Naive thymus-derived CD4-positive, alpha-beta T cell (primary cell): ENCODE measurements around the gene GJB1. TPM values are rescaled to one million over a fixed set of nuclear protein-coding genes. Genes with fewer than 3 reads are reported as not detected.
A peak's percentile ranks its signal among the peaks of the same experiment; 100 is the strongest.

Source experiments
- ATAC-seq: fragments of 150-1000 bp; cut with Tn5 transposase; 2 replicates; pipeline ENCODE4 v1.10.0; 2021; ENCODE audit warnings: mild to moderate bottlenecking, moderate library complexity
- CTCF ChIA-PET: fragments of 350-600 bp; sonication (Branson Sonifier 250); formaldehyde crosslinking; loops from one replicate; lab custom pipeline; 2021; ENCODE audit warnings: antibody characterized with exemption; lab: Charles Lee
- POLR2A ChIA-PET: fragments of 350-600 bp; sonication (Branson Sonifier 250); formaldehyde crosslinking; loops from one replicate; lab custom pipeline; 2021; ENCODE audit warnings: antibody characterized with exemption, inconsistent platforms; lab: Charles Lee
- DNase-seq, 9 donors: peaks; one replicate each; pipeline versions ENCODE4 v3.0.0 to v3.0.0-alpha.2; 2020 to 2022; ENCODE audit warnings: mixed read lengths in 1 of 9
- H3K27ac ChIP-seq: one replicate; pipeline ENCODE4 v1.7.0; 2013; ENCODE audit warnings: mild to moderate bottlenecking, low read depth, low read length, moderate library complexity
- H3K27me3 ChIP-seq, 2 donors: one replicate each; pipeline ENCODE4 v1.7.0; 2013; ENCODE audit warnings: low read length in 2 of 2, mild to moderate bottlenecking in 2 of 2, moderate library complexity in 2 of 2; ENCODE audit not compliant: control insufficient read depth in 2 of 2, insufficient read depth in 2 of 2
- H3K36me3 ChIP-seq, 3 experiments: 1 replicate in 2 of 3; 2 replicates in 1 of 3; pipeline ENCODE4 v1.7.0; 2013; ENCODE audit warnings: low read length in 3 of 3, mild to moderate bottlenecking in 3 of 3, moderate library complexity in 1 of 3; ENCODE audit not compliant: insufficient read depth in 3 of 3, control insufficient read depth in 2 of 3
- H3K4me1 ChIP-seq, 2 donors: one replicate each; pipeline ENCODE4 v1.7.0; 2013; ENCODE audit warnings: low read length in 2 of 2, mild to moderate bottlenecking in 2 of 2, moderate library complexity in 1 of 2; ENCODE audit not compliant: control insufficient read depth in 2 of 2, insufficient read depth in 2 of 2
- H3K4me3 ChIP-seq: 2 replicates; pipeline ENCODE4 v1.7.0; 2013; ENCODE audit warnings: mild to moderate bottlenecking, low read length
- H3K9me3 ChIP-seq, 3 experiments: 1 replicate in 2 of 3; 2 replicates in 1 of 3; pipeline ENCODE4 v1.7.0; 2013; ENCODE audit warnings: low read length in 3 of 3; ENCODE audit not compliant: control insufficient read depth in 2 of 3
- H3K27ac Mint-ChIP-seq, 9 donors: one replicate each; pipeline ENCODE4 v1.8.0; 2020 to 2022; ENCODE audit warnings: mixed read lengths in 9 of 9, mild to moderate bottlenecking in 8 of 9, moderate library complexity in 5 of 9, inconsistent platforms in 2 of 9
- H3K27me3 Mint-ChIP-seq, 5 donors: one replicate each; pipeline ENCODE4 v1.8.0; 2021 to 2022; ENCODE audit warnings: mixed read lengths in 5 of 5, mild to moderate bottlenecking in 1 of 5
- H3K36me3 Mint-ChIP-seq, 5 donors: one replicate each; pipeline ENCODE4 v1.8.0; 2020 to 2022; ENCODE audit warnings: mixed read lengths in 5 of 5, mild to moderate bottlenecking in 3 of 5, inconsistent platforms in 1 of 5
- H3K4me1 Mint-ChIP-seq, 7 donors: one replicate each; pipeline ENCODE4 v1.8.0; 2020 to 2022; ENCODE audit warnings: mixed read lengths in 7 of 7, mild to moderate bottlenecking in 3 of 7, inconsistent platforms in 1 of 7
- H3K4me3 Mint-ChIP-seq, 10 donors: one replicate each; pipeline ENCODE4 v1.8.0; 2020 to 2022; ENCODE audit warnings: mild to moderate bottlenecking in 10 of 10, mixed read lengths in 10 of 10, moderate library complexity in 6 of 10, inconsistent platforms in 2 of 10
- H3K9me3 Mint-ChIP-seq, 11 donors: one replicate each; pipeline ENCODE4 v1.8.0; 2020 to 2022; ENCODE audit warnings: mixed read lengths in 11 of 11, mild to moderate bottlenecking in 4 of 11, inconsistent platforms in 1 of 11, moderate library complexity in 1 of 11
- intact Hi-C, 2 donors: fragments of 100-400 bp; cut with micrococcal nuclease; formaldehyde crosslinking; loops; one replicate each; pipeline ENCODE4 v1.15.1; 2023
- polyA plus RNA-seq, 2 donors: library from polyadenylated mRNA; unstranded; fragments of 300-500 nt; fragmentation: Illumina TruSeq; gene quantifications; one replicate each; pipeline ENCODE4 v1.2.3, GENCODE V29; 2021
- total RNA-seq, 6 experiments: library from RNA in 5 of 6; stranded (reverse) in 5 of 6; gene quantifications; 1 replicate in 5 of 6; 2 replicates in 1 of 6; pipeline ENCODE4 v1.2.3 and lab custom pipeline; 2021 to 2026

The GJB1 gene
- total and polyA plus RNA-seq, 7 experiments from 2014 or later, result not detected

DNA sequence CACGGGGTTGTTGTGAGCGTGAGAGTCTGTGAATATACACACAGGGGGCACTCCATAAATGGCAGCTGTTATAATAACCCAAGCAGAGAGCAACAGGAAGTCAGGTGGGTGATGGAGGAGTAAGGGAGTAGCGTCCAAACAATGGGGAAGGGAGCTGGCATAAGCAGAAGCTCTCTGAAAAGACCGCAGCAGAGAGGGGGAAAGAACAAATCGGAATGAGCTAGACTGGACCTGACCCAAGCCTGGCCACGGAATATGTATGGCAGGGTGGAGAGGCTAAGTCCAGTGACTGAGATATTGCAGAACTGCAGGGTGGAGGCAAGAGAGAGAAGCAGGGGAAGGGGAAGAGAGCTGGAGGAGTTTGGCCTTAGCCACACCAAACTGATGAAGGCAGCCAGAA is 6.5 kb upstream of the GJB1 start:
- DNase-seq (no peak), ATAC-seq (no peak)
- Mint-ChIP-seq H3K36me3 (no peaks in the 10 kb centered on the region), H3K4me3 (peak overlapping the region in 1 of 10 donors; percentile 46), H3K4me1 (peaks cover 0 to 6% (median 3%) of the 10 kb centered on the region in 7 donors), H3K9me3 (peaks cover 0 to 2% (median 0%) of the 10 kb centered on the region in 11 donors), H3K27me3 (peaks cover 0 to 3% (median 0%) of the 10 kb centered on the region in 5 donors), H3K27ac (peak overlapping the region in 2 of 9 donors; percentile 40 to 51)
- H3K27ac ChIP-seq, result no peak overlapping the region
- POLR2A ChIA-PET, result interaction anchor here (1.6 kb wide), 1 partner anchor 150 kb away, joined by 4 read pairs; the partner anchor contains the start of gene TAF1
- no peaks in the 10 kb centered on the region for H3K4me1 ChIP-seq
- H3K9me3 ChIP-seq, result no peaks in the 10 kb centered on the region
- H3K4me3 ChIP-seq, result no peak overlapping the region
- CTCF ChIA-PET, result no interaction called here
- intact Hi-C loops, result no loop called here
- H3K27me3 ChIP-seq, result no peaks in the 10 kb centered on the region
- H3K36me3 ChIP-seq, result no peaks in the 10 kb centered on the region

DNA sequence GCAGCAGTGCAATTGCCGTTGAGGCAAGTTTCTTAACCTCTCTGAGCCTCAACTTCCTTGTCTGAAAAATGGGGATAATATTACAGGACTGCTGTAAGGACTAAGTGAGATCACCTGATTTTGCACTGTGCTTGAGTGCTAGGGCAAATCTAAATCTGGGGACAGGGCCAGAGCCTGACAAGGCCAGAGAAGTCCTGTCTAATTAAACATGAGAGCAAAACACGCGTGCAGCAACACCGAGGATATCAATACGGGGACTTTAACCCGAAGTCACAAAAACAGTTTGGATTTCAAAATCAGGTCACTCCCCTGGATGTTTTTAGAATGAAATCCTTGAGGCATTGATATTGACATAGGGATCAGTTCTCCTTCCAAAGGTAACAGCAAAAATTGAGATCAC is 5.7 kb upstream of the GJB1 start:
- ChIA-PET CTCF (no interaction called here), POLR2A (interaction anchor here (1.6 kb wide), 1 partner anchor 149 kb away, joined by 4 read pairs; the partner anchor contains the start of gene TAF1)
- no peak for ATAC-seq
- DNase-seq, result no peak
- Mint-ChIP-seq H3K36me3 (no peaks in the 10 kb centered on the region), H3K4me1 (peaks cover 0 to 6% (median 3%) of the 10 kb centered on the region in 7 donors), H3K4me3 (no peak overlapping the region), H3K27me3 (peaks cover 0 to 3% (median 0%) of the 10 kb centered on the region in 5 donors), H3K9me3 (peaks cover 0 to 2% (median 0%) of the 10 kb centered on the region in 11 donors), H3K27ac (peak overlapping the region in 2 of 9 donors; percentile 5 to 32)
- Histone ChIP-seq H3K4me1 (no peaks in the 10 kb centered on the region), H3K4me3 (no peak overlapping the region), H3K27me3 (no peaks in the 10 kb centered on the region), H3K36me3 (no peaks in the 10 kb centered on the region), H3K27ac (no peak overlapping the region), H3K9me3 (no peaks in the 10 kb centered on the region)
- intact Hi-C loops, result no loop called here

- CTCF ChIA-PET, result no interaction called here
- H3K36me3 Mint-ChIP-seq, result no peaks in the 10 kb centered on the region
Measured at GRCh38 chrX:71221145-71221544, 1.9 kb upstream of the GJB1 start.

GRCh38 chrX:71224098-71224708 is 1.2 kb downstream of the GJB1 start:
- Histone ChIP-seq H3K9me3 (no peaks in the 10 kb centered on the region), H3K4me3 (no peak overlapping the region), H3K4me1 (no peaks in the 10 kb centered on the region), H3K27ac (no peak overlapping the region), H3K27me3 (no peaks in the 10 kb centered on the region), H3K36me3 (no peaks in the 10 kb centered on the region)
- ChIA-PET POLR2A (no interaction called here), CTCF (no interaction called here)
- no peaks in the 10 kb centered on the region for H3K36me3 Mint-ChIP-seq
- intact Hi-C loops, result no loop called here
- H3K4me3 Mint-ChIP-seq, result no peak overlapping the region
- peaks cover 0 to 7% (median 0%) of the 10 kb centered on the region in 5 donors for H3K27me3 Mint-ChIP-seq
- H3K9me3 Mint-ChIP-seq, result no peaks in the 10 kb centered on the region
- ATAC-seq (no peak), DNase-seq (no peak)
- no peak overlapping the region for H3K27ac Mint-ChIP-seq
- no peaks in the 10 kb centered on the region for H3K4me1 Mint-ChIP-seq

More at GRCh38 chrX:71221145-71221544, 1.9 kb upstream of the GJB1 start:
- no peaks in the 10 kb centered on the region for H3K36me3 ChIP-seq
- intact Hi-C loops, result no loop called here
- H3K4me1 Mint-ChIP-seq, result peaks cover 0 to 5% (median 3%) of the 10 kb centered on the region in 7 donors
- H3K4me1 ChIP-seq, result no peaks in the 10 kb centered on the region
- DNase-seq (no peak), ATAC-seq (no peak)
- H3K27ac Mint-ChIP-seq, result no peak overlapping the region
- H3K4me3 ChIP-seq, result no peak overlapping the region
- no peaks in the 10 kb centered on the region for H3K9me3 ChIP-seq
- H3K27me3 ChIP-seq, result no peaks in the 10 kb centered on the region
- H3K27me3 Mint-ChIP-seq, result peaks cover 0 to 2% (median 0%) of the 10 kb centered on the region in 5 donors
- POLR2A ChIA-PET, result no interaction called here
- H3K9me3 Mint-ChIP-seq, result no peaks in the 10 kb centered on the region
- no peak overlapping the region for H3K27ac ChIP-seq
- H3K4me3 Mint-ChIP-seq, result no peak overlapping the region

- Mint-ChIP-seq H3K9me3 (no peaks in the 10 kb centered on the region), H3K36me3 (no peaks in the 10 kb centered on the region), H3K4me3 (no peak overlapping the region), H3K27ac (no peak overlapping the region), H3K4me1 (no peaks in the 10 kb centered on the region), H3K27me3 (peaks cover 0 to 7% (median 0%) of the 10 kb centered on the region in 5 donors)
- H3K4me1 ChIP-seq, result no peaks in the 10 kb centered on the region
- ATAC-seq, result no peak
- no peaks in the 10 kb centered on the region for H3K9me3 ChIP-seq
- no peak overlapping the region for H3K4me3 ChIP-seq
- H3K27me3 ChIP-seq, result no peaks in the 10 kb centered on the region
- intact Hi-C loops, result no loop called here
- no peak overlapping the region for H3K27ac ChIP-seq
- CTCF ChIA-PET, result no interaction called here
- H3K36me3 ChIP-seq, result no peaks in the 10 kb centered on the region
- DNase-seq, result no peak
- POLR2A ChIA-PET, result interaction anchor here (0.6 kb wide), 1 partner anchor 128 kb away, joined by 3 read pairs; no protein-coding TSS in a partner anchor
Measured at GRCh38 chrX:71225009-71225408, 2.0 kb downstream of the GJB1 start.

GRCh38 chrX:71225676-71226075 is 2.7 kb downstream of the GJB1 start:
- DNase-seq, result no peak
- H3K4me1 Mint-ChIP-seq, result peaks cover 0 to 2% (median 0%) of the 10 kb centered on the region in 7 donors
- no peak overlapping the region for H3K4me3 ChIP-seq
- peak overlapping the region in 1 of 9 donors; percentile 60 for H3K27ac Mint-ChIP-seq
- no peaks in the 10 kb centered on the region for H3K9me3 ChIP-seq
- H3K9me3 Mint-ChIP-seq, result no peaks in the 10 kb centered on the region
- peaks cover 0 to 7% (median 0%) of the 10 kb centered on the region in 5 donors for H3K27me3 Mint-ChIP-seq
- CTCF ChIA-PET, result no interaction called here
- no peaks in the 10 kb centered on the region for H3K27me3 ChIP-seq
- no peaks in the 10 kb centered on the region for H3K36me3 ChIP-seq
- H3K27ac ChIP-seq, result no peak overlapping the region
- POLR2A ChIA-PET, result interaction anchor here (0.6 kb wide), 1 partner anchor 127 kb away, joined by 3 read pairs; no protein-coding TSS in a partner anchor
- intact Hi-C loops, result no loop called here
- H3K4me1 ChIP-seq, result no peaks in the 10 kb centered on the region
- no peak overlapping the region for H3K4me3 Mint-ChIP-seq
- no peaks in the 10 kb centered on the region for H3K36me3 Mint-ChIP-seq
- ATAC-seq, result no peak
